Kidney capillary endothelial cell (primary cell): ENCODE results near the gene CUL4B.
"Not testable (repeated sequence)": the region's sequence is repeated elsewhere in the genome, so short reads cannot be mapped to it uniquely, and the experiment has no call there.

Experiments
- DNase-seq: peaks from one replicate; pipeline ENCODE4 v3.0.0-alpha.2; 2018; ENCODE audit warnings: low spot score

CUL4B gene

DNA sequence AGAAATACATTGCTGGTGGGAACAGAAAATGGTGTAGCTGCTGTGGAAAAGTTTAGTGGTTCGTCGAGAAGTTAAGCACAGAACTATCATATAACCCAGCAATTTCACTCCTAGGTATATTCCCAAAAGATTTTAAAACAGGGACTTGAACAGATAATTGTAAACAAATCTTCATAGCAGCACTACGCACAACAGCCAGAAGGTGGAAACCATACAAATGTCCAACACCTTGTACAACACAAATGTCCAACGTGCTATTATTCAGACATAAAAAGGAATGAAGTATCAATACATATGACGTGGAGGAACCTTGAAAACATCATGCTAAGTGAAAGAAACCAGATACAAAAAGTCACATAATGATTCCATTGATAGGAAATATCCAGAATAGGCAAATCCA is 37.9 kb downstream of the CUL4B start:
- no peak for DNase-seq

DNA sequence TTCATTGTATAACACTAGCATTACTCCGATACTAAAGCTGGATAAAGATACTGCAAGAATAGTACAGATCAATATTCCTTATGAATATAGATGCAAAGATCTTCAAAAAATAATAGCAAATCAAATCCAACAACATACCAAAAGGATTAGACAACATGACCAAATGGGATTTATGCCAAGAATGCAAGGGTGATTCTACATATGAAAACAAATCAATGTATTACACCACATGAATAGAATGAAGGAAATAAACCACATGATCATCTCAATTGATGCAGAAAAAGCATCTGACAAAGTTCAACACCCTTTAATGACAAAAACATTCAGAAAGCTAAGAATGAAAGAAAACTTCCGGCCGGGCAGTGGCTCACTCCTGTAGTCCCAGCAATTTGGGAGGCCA is 42.8 kb downstream of the CUL4B start:
- no peak for DNase-seq

DNA sequence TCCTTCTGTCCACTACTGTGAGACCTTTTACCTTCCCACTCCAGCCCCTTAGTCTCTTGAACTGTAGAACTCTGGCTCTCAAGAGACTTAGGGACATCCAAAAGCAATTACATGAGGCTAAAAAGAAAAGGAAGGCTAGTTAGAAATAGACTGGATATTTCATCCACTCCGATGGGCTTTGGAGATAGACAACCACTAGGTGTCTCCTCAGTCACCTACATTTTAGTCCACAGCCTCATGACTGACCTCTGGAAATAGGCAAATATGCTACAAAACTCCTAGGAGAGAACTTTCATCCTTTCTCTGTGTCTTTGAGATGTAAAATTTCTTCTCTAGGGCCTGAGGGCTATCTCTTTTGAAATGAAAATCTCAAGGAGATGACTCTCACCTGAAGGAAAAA is 46.5 kb downstream of the CUL4B start:
- DNase-seq = peak; percentile 3

DNA sequence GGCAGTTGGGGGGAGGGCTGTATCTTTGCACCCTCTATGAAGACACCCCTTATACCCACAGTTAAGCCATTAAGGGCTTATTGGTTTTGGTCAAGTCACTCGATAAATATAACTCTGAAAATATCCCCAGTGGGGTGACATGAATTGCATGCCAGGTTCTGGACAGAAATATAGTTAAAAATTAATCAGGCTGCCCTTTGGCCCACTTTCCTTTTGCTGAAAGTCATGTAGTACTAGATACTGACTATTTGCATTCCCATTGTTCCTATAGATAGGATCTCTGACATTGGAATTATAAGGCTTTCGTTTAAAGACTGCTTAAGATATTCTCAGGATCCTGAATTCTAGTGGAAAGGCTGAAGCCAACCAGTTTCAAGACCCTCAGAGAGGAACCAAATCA is 48.1 kb downstream of the CUL4B start:
- no peak for DNase-seq

DNA sequence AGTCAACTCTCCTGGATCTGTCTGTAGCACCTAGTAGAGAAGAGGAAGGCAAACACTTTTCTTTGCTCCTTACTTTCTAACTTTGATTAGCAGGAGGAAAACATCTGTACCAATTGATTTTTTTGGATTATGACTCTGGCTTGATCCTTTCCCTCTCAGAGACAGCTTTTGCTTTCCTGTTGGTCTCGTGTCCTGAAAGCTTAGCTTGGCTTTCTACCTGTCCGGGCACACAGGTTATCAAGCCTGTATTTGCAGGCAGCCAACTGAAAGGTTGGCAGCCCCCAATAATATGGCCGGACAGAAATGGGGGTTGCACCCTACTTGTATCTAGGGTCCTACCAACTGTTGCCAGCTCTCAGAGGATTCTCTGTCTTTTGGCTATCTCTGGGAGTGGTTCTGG is 48.5 kb downstream of the CUL4B start:
- DNase-seq = no peak

DNA sequence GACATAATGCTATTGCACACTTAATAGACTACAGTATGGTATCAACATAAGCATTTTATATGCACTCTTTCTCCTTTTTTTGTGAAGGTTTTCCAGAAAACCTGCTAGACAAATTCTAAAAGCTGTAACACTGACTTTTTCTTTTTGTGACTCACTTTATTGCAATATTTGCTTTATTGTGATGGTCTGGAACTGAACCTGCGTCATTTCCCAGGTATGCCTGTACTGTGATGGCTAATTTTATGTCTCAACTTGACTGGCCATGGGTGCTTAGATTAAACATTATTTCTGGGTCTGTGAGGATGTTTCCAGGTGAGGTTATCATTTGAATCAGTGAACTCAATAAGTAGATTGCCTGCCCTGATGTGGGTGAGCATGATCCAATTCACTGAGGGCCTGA is 56.2 kb downstream of the CUL4B start:
- no peak for DNase-seq

DNA sequence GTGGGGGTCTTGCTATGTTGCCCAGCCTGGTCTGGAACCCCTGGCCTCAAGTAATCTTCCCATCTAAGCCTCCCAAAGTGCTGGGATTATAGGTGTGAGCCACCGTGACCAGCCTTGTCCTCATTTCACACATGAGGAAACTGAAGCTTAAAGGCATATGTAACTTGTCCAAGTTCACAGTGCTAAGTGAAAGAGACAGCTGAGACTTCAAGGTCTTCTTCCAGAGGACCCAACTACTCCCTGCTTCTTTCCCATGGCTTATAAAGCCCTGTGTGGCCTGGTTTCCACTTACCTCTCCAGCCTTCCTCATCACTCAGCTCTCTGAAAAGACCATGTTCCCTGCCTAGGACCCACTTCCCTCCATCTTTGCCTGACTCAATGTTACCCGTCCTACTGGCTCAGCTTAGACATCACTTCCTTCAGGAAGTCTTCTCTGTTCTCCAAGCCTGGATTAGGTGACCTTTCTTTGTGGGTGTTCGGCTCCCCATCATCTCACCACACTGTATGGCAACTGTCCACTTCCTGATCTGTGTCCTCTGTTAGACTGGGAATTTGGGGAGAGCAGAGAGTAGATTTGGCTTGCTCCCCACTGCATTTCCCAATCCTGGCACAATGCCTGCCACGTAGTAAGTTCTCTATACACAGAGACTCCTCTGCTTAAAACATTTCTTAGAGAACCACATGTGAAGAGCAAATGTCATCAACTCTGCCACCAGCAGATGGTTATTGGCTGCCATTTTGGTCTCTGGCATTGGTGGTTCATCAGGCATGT is 61.3 kb downstream of the CUL4B start:
- DNase-seq = no peak

DNA sequence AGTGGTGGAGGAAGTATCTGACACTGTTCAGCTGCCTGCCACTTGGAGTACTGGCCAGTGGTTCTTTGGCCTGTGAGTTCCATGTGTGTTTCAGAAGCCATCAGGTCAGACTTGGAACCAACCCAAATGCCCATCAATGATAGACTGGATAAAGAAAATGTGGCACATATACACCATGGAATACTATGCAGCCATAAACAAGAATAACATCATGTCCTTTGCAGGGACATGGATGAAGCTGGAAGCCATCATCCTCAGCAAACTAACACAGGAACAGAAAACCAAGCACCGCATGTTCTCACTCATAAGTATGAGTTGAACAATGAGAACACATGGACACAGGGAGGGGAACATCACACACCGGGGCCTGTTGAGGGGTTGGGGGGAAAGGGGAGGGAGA is 70.6 kb downstream of the CUL4B start:
- DNase-seq = not testable (repeated sequence)

DNA sequence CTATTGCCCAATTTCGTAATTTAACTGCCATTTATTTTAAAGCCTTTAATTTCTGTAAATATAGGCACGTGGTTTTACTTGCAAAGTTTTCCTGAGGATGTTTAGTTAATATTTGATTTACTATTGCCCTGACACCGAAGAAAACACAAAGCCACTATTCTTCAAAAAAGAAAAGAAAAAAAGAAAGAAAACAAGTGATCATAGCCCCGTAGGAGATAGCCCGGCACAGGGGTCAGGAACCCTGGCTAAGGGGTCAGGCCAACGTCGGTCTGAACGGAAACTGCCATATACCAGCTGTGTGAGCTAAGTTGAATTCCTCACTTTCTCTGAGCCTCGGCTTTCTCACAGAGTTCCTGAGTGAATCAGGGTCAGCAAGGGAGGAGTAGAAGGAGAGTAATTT is 74.0 kb downstream of the CUL4B start:
- DNase-seq = no peak

DNA sequence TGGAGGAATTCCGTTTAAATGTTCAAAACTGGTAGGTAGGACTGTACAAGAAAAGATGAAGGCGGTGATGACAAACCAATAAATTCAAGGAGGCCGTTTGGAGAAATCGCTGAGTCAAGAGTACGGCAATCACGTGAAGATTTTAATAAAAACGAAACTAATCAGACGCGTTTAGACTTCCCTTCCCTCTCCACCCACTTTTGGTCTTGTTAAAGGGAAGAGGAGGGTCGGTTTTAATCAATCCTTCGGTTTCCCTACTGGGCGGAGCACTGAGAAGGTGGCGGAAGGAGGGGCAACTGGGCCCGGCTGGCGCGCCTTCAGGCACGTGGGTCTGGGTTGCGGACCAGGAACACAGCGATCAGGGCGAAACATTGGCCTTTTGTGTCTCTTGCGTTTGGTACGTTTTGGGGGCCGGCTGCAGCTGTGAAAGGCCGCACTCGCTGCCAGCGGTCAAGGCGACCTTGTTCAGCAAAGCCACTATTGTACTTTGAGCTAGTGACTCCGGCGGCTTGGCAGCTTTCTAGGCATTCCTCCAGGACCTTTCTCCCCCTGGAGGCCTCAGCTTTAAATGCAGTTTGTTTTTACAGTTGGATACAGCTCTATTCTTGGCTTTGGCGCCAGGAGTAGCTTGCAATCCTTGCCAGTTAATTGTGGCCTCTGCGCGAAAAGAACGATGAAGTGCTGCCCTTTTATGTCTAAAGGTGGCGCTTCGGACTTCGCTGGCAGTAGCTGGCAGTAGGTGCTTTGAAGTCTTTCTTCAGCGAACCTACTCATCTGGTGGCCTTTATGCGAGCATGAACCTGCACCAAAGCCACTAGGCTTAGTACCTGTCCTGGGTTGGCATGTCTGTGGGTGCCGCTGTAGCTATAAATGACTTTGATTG is 74.9 kb downstream of the CUL4B start:
- DNase-seq = peak; percentile 65

DNA sequence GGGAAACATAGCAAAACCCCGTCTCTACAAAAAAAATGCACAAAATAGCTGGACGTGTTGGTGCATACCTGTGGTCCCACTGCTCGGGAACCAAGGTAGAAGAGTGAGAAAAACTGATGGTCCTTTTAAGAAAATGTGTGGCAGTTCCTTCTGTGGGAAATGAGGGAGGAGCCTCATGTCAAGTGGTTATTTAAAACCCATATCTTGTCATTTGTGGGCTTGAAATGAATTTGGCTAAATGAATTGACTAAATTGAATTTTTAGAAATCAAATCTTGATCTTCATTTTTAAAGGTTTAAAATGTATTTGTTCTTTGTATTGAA is 75.5 kb downstream of the CUL4B start:
- DNase-seq = no peak

DNA sequence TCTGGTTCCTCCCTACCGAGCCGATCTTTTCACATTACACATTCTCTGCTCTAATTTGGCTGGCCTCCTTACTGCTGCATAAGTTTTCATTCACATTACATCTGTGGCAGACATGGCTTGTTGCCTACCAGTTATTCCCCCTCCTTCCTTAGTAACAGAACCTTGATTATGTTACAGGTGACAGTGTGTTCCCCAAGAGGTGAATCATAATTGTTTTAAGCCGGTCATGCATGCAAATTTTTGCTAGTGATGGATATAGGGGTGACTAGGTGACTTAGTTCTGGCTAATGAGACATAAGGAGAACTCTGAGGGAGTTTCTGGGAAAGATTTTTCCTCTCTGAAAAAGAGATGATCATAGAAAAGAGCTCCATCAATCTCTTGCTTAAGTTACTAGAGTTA is 83.3 kb downstream of the CUL4B start:
- DNase-seq = no peak

DNA sequence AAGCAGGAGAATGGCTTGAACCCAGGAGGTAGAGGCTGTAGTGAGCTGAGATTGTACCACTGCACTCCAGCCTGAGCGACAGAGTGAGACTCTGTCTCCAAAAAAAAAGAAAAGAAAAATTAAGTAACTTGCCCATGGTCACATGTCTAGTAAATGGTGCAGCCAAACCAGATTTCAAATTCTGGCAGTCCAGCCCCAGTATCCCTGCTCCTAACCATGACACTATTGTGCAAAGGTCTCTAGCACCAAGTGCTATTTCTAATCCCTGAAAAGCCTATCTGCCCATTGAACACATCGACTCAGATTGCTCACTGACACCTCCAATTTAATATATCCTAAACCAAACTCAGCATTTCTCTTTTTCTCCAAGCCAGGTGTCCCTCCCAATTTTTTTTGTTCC is 84.0 kb downstream of the CUL4B start:
- DNase-seq = no peak

DNA sequence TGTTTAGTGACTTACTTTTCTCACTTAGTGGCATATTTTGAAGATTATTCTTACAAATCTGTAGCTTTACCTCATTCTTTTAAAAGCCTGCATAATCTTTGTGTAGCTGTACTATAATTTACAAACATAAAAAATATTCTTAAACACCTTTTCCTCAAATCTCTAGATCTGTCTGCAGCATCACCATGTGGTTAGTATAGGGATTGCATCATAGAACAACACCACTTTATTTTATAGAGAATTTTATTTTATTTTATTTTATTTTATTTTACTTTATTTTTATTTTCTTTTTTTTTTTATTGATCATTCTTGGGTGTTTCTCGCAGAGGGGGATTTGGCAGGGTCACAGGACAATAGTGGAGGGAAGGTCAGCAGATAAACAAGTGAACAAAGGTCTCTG is 85.3 kb downstream of the CUL4B start:
- not testable (repeated sequence) for DNase-seq
